HFF-Myc (cell line): ENCODE data around the gene ZNF597.
A peak's percentile ranks its signal among the peaks of the same experiment; 100 is the strongest.

Source experiments
- DNase-seq: peaks from one replicate; pipeline ENCODE4 v3.0.0-alpha.2; 2011; ENCODE audit warnings: low read depth; ENCODE audit errors: extremely low read depth
- H3K4me3 ChIP-seq: replicated peaks from 2 replicates; pipeline ENCODE4 v1.5.1; 2011; ENCODE audit warnings: low read depth, mild to moderate bottlenecking, control low read depth, low read length
- TF ChIP-seq, protein P1 (sequence below): IDR thresholded peaks from 2 replicates; pipeline ENCODE4 v1.5.1; 2012; ENCODE audit warnings: mild to moderate bottlenecking, low read depth, low read length, control low read depth; ENCODE audit errors: missing control alignments

Gene ZNF597, protein sequence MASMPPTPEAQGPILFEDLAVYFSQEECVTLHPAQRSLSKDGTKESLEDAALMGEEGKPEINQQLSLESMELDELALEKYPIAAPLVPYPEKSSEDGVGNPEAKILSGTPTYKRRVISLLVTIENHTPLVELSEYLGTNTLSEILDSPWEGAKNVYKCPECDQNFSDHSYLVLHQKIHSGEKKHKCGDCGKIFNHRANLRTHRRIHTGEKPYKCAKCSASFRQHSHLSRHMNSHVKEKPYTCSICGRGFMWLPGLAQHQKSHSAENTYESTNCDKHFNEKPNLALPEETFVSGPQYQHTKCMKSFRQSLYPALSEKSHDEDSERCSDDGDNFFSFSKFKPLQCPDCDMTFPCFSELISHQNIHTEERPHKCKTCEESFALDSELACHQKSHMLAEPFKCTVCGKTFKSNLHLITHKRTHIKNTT

DNA sequence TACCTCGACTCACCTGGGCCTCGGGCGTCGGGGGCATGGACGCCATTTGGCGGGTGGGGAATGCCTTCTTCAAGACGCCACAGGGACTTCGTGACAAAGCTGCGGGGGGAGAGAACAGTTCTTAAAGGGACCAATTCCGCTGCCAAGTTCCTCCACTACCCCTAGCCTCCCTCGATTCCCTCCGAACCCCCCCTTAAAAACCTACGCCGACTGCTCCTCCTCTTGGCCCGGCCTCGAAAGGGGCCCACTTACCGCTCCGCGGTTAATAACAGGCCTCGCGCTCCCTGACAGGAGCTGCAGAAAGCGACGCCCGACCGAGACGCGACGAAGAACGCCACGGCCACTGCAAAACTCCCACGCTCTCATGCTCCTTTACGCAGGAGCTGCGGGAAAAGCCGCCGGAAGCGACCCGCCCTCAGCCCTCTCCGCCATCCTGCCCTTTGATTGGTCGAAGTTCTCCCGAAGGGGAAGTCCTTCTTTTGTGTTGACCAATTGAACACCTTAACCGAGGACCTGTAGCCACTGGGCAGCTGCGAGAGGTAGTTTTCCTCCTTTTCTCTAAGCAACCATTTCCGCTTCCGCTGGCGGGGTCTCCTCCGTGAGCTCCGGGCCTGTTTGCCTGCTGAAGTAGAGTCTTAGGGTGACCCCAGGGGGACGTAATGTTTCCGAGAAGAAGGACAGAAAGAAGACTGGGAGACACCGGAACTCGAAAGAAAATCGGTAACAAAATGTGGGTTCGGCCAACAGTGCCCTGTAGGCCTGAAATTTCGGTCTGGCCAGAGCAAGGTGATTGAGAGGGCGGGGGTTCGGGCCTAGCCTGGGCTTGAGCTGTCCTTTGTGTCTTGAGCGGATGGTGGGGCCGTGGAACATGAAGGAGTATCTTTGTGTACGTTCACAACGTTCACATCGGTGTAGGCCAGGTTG lies at the start of gene ZNF597, which contains the start of gene NAA60:
TSS of gene ZNF597 (minus strand) at position 397 of the 924 bp plus-strand sequence. CDS start at position 46, 351 bp downstream.
TSS of gene NAA60 (plus strand) at position 573 of the 924 bp plus-strand sequence. CDS start 32,548 bp downstream, outside the sequence.
- H3K4me3 ChIP-seq = peak within 1 kb of the TSS; percentile 69
- TF ChIP-seq, protein P1, sequence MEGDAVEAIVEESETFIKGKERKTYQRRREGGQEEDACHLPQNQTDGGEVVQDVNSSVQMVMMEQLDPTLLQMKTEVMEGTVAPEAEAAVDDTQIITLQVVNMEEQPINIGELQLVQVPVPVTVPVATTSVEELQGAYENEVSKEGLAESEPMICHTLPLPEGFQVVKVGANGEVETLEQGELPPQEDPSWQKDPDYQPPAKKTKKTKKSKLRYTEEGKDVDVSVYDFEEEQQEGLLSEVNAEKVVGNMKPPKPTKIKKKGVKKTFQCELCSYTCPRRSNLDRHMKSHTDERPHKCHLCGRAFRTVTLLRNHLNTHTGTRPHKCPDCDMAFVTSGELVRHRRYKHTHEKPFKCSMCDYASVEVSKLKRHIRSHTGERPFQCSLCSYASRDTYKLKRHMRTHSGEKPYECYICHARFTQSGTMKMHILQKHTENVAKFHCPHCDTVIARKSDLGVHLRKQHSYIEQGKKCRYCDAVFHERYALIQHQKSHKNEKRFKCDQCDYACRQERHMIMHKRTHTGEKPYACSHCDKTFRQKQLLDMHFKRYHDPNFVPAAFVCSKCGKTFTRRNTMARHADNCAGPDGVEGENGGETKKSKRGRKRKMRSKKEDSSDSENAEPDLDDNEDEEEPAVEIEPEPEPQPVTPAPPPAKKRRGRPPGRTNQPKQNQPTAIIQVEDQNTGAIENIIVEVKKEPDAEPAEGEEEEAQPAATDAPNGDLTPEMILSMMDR = no peak
- no peak for DNase-seq

DNA sequence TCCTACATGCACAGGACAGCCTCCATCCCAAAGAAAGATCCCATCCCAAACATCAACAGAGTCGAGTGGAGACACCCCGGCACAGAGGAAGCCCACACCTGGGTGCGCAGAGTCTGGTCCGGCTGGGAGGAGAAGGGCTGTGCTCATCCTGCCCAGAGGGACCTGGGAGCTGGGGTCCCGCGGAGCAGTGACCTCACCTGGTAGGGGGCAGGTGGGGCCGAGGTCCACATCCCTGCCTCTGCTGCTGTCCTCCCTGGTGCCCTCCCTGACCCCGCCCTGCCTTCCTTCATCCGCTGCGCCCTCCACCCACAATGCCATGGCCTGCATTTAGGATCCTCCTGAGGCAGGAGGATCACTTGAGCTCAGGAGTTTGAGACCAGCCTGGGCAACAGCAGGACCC lies 49.1 kb upstream of the ZNF597 start:
- H3K4me3 ChIP-seq = no peak overlapping the region
- TF ChIP-seq, protein P1 = no peak
- no peak for DNase-seq

DNA sequence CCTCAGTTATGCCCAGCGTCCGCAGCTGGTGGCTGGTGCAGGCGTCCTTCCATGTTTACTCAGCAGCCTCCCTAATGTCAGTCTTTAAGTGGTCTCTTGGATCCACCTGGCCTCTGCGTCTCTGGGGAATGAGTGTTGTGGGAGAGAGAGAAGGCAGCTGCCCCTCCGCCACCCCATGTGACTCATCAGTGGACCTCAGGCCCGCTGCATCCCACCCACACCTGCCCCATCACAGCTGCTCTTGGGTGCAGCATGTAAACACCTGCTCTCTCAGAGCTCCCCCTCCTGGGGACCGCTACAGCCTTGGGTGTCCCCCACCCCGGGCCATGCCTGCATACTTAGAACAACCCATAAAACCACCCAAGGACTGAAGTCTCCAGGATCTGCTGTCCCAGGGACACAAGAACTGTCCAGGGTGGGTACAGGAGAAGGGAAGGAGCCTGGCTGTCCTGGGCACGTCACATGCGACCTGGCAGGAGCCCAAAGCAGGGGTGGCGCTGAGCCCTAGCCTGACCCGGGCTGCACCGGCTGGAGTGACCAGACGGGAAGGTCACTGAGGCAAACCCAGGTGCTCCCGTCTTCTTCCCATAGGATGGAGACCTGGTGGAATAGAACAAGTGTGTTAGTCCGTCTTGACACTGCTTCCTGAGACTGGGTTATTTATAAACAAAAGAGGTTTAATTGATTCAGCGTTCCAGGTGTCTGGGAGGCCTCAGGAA lies 47.8 kb upstream of the ZNF597 start:
- no peak for DNase-seq
- TF ChIP-seq, protein P1 = no peak
- no peak overlapping the region for H3K4me3 ChIP-seq

DNA sequence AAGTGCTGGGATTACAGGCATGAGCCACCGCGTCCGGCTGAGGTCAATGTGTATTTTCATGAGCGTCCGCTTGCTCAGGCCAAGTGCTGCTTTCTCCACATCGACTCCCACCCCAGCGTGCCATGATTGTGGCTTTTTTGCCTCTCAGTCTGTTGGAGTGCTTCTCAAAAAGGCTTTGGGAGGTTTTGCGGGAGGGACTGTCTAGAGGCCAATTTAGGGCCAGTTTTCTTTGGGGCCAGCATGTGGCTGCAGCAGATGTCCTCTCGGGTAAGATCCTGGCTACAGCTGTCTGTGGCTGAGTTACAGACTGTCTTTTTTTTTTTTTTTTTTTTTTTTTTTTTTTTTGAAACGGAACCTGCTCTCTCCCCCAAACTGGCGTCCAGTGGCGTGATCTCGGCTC lies 45.5 kb upstream of the ZNF597 start:
- DNase-seq = no peak
- H3K4me3 ChIP-seq = no peak overlapping the region
- TF ChIP-seq, protein P1 = no peak

DNA sequence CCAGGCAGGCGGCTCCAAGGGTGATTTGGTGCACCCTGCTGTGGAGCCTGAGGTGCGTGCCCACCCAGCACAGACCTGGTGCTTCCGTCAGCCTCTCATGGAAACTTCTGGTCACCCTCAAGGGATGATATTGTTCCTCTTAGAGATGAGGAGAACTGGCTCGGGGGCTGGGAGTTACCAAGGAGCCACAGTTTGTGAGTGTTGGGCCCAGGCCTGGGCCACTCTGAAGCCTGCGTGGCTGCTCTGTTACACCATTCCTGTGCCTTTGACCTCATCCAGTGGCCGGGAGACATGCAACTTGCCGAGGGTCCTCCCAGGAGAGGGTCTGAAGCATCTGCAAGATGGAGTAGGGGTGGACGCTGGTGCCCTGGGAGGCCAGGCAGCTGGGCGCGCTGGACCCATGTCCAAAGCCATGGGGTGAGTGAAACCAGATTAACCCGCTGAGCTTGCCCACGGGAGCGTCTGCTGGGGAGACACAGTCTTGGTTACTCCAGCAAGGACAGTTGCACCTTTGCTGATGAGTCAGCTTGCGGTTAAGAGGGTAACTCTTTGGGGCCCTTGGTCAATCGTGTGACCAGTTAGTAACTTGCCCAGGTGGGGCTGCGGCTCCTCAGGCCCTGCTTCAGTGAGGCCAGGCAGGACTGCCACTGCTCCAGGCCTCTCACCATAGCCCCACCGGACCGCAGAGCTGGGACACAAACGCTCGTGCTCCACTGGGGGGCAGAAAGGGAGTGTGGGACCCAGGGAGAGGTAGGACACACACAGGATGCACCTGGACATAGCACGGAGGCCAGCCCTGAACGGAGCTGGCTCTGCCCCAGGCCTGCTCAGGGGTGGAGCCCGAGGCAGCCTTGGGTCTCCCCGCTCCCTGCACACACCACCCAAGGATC lies 44.5 kb upstream of the ZNF597 start:
- TF ChIP-seq, protein P1 = no peak
- no peak for DNase-seq
- no peak overlapping the region for H3K4me3 ChIP-seq
